Brain microvascular endothelial cell (primary cell): Measurements from ENCODE around the gene MGAT5B.

ENCODE experiments used
- DNase-seq: peaks from one replicate; pipeline ENCODE4 v3.0.0-alpha.2; 2020
- H3K27ac ChIP-seq: fragments of 250-450 bp; sonication (Bioruptor Pico); 2 replicates; pipeline ENCODE4 v1.5.1; 2020; ENCODE audit warnings: mild to moderate bottlenecking, moderate library complexity
- H3K27me3 ChIP-seq: fragments of 250-450 bp; sonication (Bioruptor Pico); replicated peaks from 2 replicates; pipeline ENCODE4 v1.5.1; 2020; ENCODE audit warnings: mild to moderate bottlenecking
- H3K36me3 ChIP-seq: fragments of 250-450 bp; sonication (Bioruptor Pico); replicated peaks from 2 replicates; pipeline ENCODE4 v1.5.1; 2020; ENCODE audit warnings: mild to moderate bottlenecking
- H3K4me3 ChIP-seq: 2 replicates; pipeline ENCODE4 v1.5.1; 2011; ENCODE audit warnings: low read depth, mild to moderate bottlenecking, control low read depth, low read length, moderate library complexity
- in situ Hi-C: cut with HindIII; loops from 2 replicates; pipeline ENCODE4 v1.10.0; 2017; ENCODE audit warnings: low sequenced_read_pairs, low pct_ligation_motif_present
- TF ChIP-seq, protein P1 (sequence below): IDR thresholded peaks from 2 replicates; pipeline ENCODE4 v1.5.1; 2011; ENCODE audit warnings: low read depth, mild to moderate bottlenecking, moderate library complexity, low read length, control low read depth, inconsistent platforms; ENCODE audit errors: missing control alignments

MGAT5B gene

DNA sequence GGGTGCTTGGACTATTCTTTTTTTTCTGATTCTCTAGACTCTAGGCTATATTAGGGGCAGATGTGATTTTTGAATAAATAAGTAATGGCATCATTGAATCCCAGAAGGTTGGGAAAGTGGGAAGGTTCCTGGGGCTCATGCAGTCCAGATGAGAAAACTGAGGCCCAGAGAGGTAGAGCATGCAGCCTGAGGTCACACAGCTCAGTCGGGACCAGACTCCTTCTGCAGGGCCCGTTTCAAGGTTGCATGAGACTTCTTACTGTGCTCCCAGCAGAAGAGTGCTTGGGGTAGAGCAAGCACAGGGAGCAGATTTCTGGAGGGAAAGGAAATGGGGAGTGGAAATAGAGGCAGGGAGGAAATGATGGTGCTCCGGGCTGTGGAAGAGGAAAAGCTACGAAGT lies 59.8 kb downstream of the MGAT5B start:
- no peaks in the 10 kb centered on the region for H3K27me3 ChIP-seq
- H3K36me3 ChIP-seq = no peaks in the 10 kb centered on the region
- in situ Hi-C loops = no loop called here
- DNase-seq = no peak
- H3K4me3 ChIP-seq = no peak overlapping the region
- H3K27ac ChIP-seq = no peak overlapping the region
- TF ChIP-seq, protein P1, sequence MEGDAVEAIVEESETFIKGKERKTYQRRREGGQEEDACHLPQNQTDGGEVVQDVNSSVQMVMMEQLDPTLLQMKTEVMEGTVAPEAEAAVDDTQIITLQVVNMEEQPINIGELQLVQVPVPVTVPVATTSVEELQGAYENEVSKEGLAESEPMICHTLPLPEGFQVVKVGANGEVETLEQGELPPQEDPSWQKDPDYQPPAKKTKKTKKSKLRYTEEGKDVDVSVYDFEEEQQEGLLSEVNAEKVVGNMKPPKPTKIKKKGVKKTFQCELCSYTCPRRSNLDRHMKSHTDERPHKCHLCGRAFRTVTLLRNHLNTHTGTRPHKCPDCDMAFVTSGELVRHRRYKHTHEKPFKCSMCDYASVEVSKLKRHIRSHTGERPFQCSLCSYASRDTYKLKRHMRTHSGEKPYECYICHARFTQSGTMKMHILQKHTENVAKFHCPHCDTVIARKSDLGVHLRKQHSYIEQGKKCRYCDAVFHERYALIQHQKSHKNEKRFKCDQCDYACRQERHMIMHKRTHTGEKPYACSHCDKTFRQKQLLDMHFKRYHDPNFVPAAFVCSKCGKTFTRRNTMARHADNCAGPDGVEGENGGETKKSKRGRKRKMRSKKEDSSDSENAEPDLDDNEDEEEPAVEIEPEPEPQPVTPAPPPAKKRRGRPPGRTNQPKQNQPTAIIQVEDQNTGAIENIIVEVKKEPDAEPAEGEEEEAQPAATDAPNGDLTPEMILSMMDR = no peak

DNA sequence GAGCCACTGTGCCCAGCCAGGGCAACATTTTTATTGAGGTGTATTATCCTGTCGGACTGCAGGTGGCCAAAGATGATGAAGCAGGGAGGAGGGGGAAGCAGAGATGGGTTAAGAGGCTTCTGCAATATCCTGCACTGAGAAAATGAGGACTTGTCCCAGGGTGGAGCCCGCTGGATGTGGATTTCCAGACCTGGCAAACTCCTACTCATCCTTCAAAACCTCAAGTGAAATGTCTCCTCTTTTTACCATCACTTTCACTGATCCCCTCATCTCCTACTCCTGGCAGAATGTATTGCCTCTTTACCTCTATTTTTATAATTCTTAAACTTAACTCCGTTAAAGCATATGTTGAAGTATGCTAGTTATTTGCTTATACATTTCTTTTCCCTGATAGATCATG lies 60.9 kb downstream of the MGAT5B start:
- Histone ChIP-seq H3K27me3 (no peaks in the 10 kb centered on the region), H3K27ac (no peak overlapping the region), H3K4me3 (no peak overlapping the region), H3K36me3 (no peaks in the 10 kb centered on the region)
- in situ Hi-C loops = no loop called here
- TF ChIP-seq, protein P1 = no peak
- no peak for DNase-seq

DNA sequence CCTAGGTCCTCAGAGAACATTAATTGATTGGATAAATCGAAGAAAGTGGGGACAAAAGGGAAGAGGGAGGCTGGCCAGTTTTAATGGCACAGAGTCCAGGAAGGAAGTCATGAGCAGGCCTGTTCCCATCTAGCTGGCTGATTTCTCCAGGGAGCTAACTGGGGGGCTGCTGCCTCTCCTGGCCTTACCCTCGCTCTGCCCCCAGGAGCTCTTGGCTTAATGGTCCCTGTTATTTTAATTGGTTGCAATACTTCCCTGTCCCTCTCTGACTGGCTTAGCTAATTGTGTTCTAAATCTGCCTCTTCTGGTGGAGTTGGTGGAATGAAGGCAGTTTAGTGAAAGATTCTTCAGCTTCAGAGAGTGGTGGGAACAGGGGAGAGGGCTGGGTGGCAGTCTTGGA lies 61.4 kb downstream of the MGAT5B start:
- H3K27me3 ChIP-seq = no peaks in the 10 kb centered on the region
- no peak for DNase-seq
- no peaks in the 10 kb centered on the region for H3K36me3 ChIP-seq
- in situ Hi-C loops = no loop called here
- no peak overlapping the region for H3K4me3 ChIP-seq
- TF ChIP-seq, protein P1 = no peak
- no peak overlapping the region for H3K27ac ChIP-seq

DNA sequence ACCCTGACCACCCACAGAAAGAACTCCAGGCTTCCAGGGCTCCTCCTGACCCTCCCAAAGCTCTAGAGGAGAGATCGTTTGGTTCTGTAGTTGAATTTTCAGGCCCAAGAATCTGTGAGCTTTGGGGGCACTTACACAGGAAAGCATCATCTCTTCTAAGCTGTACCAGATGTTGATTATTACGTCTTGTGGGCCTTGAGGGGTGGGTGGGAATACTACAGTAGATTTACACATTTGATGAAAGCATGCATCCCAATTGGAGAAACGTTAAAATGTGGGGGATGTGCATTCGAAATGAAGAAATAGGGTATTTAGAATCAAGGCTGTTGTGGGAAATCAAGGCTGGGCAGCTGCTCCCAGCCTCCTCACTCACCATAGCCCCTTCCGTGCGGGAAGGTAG lies 61.9 kb downstream of the MGAT5B start:
- Histone ChIP-seq H3K27me3 (no peaks in the 10 kb centered on the region), H3K27ac (no peak overlapping the region), H3K36me3 (no peaks in the 10 kb centered on the region), H3K4me3 (no peak overlapping the region)
- in situ Hi-C loops = no loop called here
- TF ChIP-seq, protein P1 = no peak
- no peak for DNase-seq

DNA sequence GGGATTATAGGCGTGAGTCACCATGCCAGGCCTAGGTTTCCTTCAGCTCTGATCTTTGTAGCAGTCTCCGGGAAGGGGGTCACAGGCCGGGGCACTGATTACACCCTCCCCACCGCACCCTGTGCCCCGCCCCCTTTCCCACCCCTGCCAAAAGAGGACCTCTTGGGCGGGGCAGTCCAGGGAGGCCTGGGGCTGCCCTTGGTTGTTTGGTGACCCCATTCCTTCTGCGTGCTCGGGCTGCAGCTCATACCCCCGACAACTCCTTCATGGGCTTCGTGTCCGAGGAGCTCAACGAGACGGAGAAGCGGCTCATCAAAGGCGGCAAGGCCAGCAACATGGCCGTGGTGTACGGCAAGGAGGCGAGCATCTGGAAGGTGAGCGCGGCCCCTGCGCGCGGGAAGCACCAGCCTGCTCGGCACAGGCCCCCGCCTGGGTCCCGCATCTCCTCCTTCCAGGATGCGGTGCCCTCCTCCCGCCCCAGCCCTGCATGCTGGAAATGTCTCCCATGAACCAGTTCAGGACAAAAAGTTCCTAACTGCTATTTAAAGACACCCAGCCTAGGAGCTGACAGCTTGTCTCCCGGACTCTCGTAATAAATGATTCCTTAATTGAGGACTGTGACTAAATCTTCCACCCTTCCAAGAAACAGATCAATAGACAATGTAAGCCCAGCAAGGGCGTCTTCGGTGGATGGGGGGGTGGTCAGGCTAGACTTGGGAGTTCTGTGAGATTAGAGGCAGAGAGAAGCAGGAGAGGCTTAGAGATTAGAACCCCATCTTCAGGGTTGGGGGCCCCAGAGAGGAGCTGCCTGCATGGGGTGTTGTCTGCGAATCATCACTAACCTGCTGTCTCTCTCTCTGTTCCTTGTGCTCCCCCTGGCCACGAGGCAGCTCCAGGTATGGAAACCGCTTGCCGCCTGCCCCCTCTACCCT lies 64.5 kb downstream of the MGAT5B start:
- H3K36me3 ChIP-seq = no peaks in the 10 kb centered on the region
- in situ Hi-C loops = no loop called here
- TF ChIP-seq, protein P1 = no peak
- DNase-seq = no peak
- no peaks in the 10 kb centered on the region for H3K27me3 ChIP-seq
- no peak overlapping the region for H3K27ac ChIP-seq
- no peak overlapping the region for H3K4me3 ChIP-seq
